Stimulated activated CD4-positive, alpha-beta T cell treated with anti-CD3 and anti-CD28 coated beads, Interleukin-12 subunit alpha, Interleukin-12 subunit beta, amount 100 ng/mL, for 24 hours (primary cell): ENCODE results near the gene CCDC54.

ENCODE experiments used
- DNase-seq, 2 experiments: peaks; one replicate each; pipeline ENCODE4 v3.0.0-alpha.2; 2020; ENCODE audit warnings: low read depth in 2 of 2

Gene CCDC54

DNA sequence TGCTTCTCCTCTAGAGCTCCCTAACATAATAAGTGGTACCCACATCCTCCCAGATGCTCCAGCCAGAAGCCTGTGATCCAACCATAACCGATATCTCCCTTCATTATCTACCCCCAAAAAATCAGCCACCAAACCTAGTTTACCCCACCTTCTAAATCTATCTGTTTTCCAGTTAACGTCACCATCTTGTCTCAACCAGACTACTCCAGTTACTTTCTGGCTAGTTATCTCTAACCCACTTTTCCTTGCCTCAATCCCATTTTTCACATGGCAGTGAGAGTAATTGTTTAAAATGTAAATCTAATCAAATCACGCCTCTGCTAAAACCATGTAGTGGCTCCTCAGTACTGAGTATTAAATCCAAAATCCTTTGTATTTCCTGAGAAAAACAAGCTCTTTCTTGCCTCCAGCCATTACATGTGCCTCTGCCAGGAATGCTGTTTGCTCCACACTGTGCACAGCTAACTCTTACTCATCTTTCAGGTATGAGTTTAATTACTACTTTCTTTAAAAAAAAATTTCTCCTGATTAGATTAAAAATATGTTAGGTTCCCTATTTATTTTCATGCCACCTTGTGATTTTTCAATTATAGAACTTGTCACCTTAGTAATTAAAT is 15.4 kb downstream of the CCDC54 start:
- no peak for DNase-seq

DNA sequence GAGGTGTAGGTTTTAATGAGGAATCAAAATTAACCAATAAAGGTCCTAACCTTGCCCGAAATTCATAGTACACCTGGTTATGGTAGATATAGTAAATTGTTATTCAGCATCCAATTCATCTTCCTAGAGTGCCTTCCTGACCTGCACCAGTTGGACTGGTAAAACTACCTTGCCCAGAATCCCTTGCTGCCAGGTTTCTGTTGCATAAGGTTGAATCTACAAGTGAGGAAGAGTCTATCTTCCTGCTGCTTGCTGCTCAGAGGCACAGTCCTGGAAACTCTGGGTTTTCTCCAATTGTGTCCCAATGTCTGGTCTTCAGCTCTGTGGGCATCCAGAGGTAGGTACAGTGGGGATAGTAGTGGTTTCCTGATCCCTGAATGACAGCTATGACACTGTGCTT is 17.3 kb downstream of the CCDC54 start:
- no peak for DNase-seq

- no peak for DNase-seq
Measured at GRCh38 chr3:107395066-107395465, 17.8 kb downstream of the CCDC54 start.

GRCh38 chr3:107401301-107401700 is 24.1 kb downstream of the CCDC54 start:
- no peak for DNase-seq

- DNase-seq, result no peak
Measured at GRCh38 chr3:107402214-107402613, 25.0 kb downstream of the CCDC54 start.

GRCh38 chr3:107404727-107405469 is 27.7 kb downstream of the CCDC54 start:
- DNase-seq, result no peak

DNA sequence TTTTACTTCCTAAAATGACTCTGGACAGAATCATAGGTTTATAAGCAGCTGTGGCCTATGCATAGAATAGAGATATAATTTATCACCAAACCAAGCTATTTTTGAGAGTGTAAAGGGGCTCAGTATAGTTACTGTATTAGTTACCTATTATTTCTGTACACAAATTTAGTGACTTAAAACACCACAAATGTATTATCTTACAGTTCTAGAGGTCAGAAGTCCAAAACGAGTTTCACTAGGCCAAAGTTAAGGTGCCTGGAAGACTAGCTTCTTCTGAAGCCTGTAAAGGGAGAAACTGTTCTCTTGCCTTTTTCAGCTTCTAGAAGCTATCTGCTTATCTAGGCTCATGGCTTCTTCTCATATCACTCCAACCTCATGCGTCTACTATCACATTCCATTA is 30.1 kb downstream of the CCDC54 start:
- no peak for DNase-seq

- DNase-seq, result no peak
Measured at GRCh38 chr3:107408513-107408912, 31.3 kb downstream of the CCDC54 start.

DNA sequence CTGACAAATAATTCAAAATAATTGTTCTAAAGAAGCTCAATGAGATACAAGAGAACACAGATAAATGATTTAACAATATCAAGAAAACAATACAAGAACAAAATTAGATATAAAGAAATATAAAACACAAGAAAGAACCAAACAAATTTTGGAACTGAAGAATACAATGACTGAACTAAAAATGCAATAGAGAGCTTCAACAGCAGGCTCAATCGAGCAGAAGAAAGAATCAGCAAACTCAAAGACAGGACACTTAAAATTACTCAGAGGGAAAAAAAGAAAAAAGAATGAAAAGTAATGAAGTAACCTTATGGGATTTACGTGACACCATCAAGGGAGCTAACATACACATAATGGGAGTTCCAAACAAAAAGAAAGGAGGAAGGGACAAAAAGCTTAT is 32.1 kb downstream of the CCDC54 start:
- no peak for DNase-seq

GRCh38 chr3:107410606-107411005 is 33.4 kb downstream of the CCDC54 start:
- DNase-seq, result no peak

GRCh38 chr3:107411056-107411455 is 33.8 kb downstream of the CCDC54 start:
- DNase-seq, result no peak

GRCh38 chr3:107411779-107412178 is 34.5 kb downstream of the CCDC54 start:
- no peak for DNase-seq

DNA sequence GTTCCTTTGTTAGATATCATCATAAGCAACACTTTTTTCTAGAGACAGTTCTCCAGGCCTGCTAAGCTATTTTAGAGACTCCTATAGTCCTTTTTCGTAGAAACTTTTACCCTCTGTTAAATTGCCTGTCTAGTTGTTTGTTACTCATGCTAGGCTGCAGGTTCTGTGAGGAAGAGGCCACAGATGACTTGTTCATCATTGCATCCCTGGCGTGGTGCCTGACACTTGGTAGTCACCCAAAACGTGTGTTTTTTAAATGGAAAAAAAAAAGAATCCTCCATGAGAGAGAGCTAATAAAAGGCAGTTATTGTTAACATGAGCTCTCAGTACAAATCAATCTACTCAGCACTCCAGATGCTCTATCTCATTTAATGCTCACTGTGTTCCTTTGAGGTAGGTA is 35.1 kb downstream of the CCDC54 start:
- no peak for DNase-seq

- DNase-seq, result no peak
Measured at GRCh38 chr3:107413264-107413663, 36.0 kb downstream of the CCDC54 start.

GRCh38 chr3:107414325-107414964 is 37.2 kb downstream of the CCDC54 start:
- no peak for DNase-seq

DNA sequence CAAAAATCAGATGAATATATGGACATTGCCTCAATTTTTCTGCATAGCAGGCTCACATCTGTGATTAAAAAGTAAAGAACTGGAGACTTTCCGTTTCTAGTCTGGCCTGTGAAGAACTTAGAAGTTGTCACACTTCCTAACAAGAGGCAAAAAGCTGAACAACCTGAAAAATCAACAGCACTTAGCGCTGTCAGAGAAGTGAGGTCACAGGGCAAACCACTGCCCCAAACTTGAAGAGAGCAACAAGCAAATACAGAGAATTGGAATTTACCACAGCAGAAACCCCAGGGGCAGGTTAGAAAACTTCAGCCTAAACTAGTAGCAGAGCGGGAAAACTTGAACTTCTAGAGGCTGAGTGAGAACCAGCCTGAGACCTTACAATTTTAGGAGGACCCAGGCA is 38.9 kb downstream of the CCDC54 start:
- DNase-seq, result no peak

DNA sequence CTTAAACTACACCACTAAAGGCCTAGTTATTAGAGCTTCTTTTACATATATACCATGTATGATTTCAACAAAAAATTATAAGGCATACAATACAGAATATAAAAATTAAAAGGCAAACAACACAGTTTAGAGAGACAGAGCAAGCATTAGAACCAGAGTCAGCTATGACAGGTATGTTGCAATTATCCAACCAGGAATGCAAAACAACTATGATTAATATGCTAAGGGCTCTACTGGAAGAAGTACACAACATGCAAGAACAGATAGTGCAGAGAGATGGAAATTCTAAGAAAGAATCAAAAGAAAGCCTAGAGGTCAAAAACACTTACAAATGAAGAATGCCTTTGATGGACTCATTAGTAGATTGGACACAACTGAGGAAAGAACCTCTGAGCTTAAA is 39.6 kb downstream of the CCDC54 start:
- no peak for DNase-seq

GRCh38 chr3:107421170-107421792 is 44.0 kb downstream of the CCDC54 start:
- DNase-seq, result no peak

DNA sequence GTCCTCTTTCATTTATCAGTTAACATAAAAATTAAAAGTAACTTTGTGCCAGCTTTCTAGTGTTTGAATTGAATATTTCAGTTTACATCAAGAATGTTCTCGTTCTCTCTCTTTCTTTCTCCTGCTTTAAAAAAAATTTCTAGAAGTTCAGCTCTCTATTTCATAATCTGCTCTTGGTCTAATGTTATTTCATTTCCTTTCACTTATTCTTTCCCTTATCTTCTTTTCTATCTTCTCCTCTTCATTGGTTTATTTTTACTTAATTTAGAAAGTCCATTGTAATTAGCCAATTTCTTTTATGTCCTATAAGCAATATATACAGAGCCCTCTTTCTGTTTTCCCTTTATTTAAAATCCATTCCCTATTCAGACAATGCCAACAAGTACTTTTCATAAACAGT is 44.6 kb downstream of the CCDC54 start:
- DNase-seq, result no peak

DNA sequence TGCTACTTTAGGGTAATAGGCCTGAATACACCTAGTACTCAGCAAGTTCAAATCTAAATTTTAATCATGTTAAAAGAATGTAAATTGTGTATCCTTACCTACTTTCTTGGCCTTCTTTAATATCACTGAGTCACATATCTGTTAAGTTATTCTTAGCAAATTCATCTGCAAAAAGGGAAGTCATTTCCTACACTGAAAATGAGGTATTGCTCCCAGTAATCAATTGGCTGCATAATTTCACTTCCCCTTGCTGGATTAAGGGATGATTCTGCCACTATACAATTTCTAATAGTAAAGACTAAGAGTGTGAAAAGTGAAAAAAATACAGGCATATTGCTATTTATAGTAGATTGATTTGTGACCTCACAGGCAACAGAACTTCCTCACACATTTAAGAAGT is 47.8 kb downstream of the CCDC54 start:
- DNase-seq, result no peak

DNA sequence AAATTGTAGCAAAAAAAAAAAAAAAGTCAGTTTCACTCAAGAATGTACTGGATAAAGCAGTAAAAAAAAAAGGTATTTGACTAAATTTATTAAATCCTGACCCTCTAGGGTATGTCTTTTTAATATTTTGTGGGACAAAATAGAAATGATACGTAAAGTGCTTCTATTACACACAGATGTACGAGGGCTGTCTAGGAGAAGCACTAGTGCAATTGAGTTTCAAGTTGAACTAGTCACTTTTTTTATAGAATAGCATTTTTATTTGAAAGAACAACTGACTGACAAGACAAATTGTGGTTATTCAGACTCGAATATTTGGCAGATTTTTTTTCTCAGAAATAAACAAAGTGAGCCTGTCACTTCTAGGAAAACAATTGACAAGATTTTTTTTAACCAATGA is 49.0 kb downstream of the CCDC54 start:
- no peak for DNase-seq
